NCI-H128 (cell line): ENCODE data around the gene MRGPRX2.

Experiments
- DNase-seq: peaks from one replicate; lab custom pipeline; 2025; ENCODE audit not compliant: unreplicated experiment; lab: John Stamatoyannopoulos, UW

The MRGPRX2 gene

DNA sequence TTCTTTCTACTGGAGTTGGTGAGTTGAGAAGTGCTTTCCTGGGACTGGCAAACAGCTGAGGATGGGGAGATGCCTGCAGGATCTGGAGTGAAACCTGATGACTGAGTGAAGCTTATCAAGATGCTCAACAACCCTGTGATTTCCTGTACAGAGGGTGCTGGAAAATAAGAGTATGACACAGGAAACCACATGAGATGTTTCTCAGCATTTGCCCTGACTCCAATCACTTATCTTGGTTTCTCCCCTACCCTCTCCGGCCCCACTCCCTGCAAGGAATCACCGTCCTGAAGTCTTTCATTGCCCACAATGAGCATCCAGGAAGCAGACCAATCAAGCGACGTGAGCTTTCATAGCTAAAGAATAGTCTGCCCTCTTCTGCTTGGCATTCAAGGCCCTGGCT is at the start of gene MRGPRX2:
Gene MRGPRX2, minus strand, starts transcription at position 89 of the 400 bp plus-strand sequence. CDS start 4,315 bp downstream, outside the sequence.
- no peak for DNase-seq

- DNase-seq: no peak
Observed at GRCh38 chr11:19110295-19110694, 49.8 kb upstream of the MRGPRX2 start.

GRCh38 chr11:19107125-19107524 is 46.6 kb upstream of the MRGPRX2 start:
- DNase-seq: no peak

DNA sequence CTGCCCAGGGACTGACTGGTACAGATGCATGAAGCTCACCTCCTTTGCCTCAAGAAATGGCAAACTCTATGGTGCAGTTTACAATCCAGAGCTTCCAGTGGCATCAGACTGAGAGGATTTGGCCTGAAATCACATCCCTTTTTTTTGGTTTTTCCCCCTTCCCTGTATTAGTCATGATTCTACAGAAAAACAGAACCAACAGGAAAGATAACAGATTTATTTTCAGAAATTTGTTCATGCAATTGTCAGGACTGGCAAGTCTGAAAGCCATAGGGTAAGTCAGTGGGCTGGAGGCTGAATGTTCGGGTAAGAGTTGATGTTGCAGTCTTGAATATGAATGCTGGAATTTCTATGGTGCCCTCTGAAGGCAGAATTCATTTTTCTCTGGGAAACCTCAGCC is 44.5 kb upstream of the MRGPRX2 start:
- no peak for DNase-seq

DNA sequence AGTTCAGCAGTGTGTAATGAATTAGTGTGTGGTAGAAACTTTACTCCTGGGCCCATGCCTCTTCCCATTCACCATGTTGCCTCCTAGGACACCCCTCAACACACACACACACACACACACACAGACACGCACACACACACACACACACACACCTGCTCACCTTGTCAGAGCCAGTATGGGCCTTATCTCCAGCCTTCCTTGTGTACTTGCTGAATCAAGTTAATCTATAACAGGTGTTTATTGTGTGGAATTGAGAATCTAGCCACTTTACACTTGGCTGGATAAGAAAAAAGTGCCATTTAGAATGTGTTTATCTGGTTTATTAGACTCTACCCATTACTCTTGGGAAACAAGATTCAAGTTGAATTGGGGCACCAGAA is 42.0 kb upstream of the MRGPRX2 start:
- no peak for DNase-seq

GRCh38 chr11:19101796-19102520 is 41.4 kb upstream of the MRGPRX2 start:
- no peak for DNase-seq

- no peak for DNase-seq
Observed at GRCh38 chr11:19100885-19101284, 40.4 kb upstream of the MRGPRX2 start.

- DNase-seq: no peak
Observed at GRCh38 chr11:19099093-19099492, 38.6 kb upstream of the MRGPRX2 start.

DNA sequence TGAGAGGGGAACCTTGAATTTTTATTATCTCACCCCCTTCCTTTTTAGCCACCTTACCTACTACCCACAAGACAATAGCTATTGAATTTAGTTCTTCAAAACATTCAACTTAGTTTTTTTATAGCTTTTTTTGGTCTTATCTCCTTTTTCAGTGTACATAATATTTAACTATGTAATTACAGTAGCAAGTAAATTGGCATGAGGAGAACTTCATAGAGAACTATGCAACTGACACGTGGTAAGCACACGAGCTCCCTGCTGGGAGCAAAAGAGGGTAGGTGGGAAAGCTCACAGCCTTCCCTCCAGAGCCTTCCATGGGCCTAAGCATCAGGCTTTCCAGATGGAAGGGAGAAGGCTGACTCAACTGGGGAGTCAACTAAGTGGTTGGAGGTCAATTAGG is 34.3 kb upstream of the MRGPRX2 start:
- no peak for DNase-seq

DNA sequence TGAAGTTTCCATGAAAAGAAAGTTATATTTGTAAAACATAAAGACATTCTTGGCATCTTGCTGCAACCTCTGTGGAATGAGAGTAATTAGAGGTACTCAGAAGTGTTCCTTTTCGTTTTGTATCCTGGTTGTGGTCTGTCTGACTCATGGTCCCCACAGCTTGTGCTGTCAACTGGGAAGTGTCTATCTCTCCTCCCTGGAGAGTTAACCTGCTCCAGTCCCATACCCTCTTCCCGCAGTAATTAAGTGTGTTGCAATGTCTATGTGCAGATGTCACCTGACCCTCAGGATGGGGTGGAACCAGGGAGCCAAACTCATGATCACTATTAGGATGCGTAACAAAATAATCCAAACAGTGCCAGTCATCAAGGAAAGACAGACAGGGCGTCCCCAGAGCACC is 33.5 kb upstream of the MRGPRX2 start:
- DNase-seq: no peak

- DNase-seq: no peak
Observed at GRCh38 chr11:19092850-19093249, 32.3 kb upstream of the MRGPRX2 start.

GRCh38 chr11:19092342-19092741 is 31.8 kb upstream of the MRGPRX2 start:
- DNase-seq: no peak

GRCh38 chr11:19091366-19091765 is 30.8 kb upstream of the MRGPRX2 start:
- DNase-seq: no peak

GRCh38 chr11:19089421-19089820 is 28.9 kb upstream of the MRGPRX2 start:
- DNase-seq: no peak

DNA sequence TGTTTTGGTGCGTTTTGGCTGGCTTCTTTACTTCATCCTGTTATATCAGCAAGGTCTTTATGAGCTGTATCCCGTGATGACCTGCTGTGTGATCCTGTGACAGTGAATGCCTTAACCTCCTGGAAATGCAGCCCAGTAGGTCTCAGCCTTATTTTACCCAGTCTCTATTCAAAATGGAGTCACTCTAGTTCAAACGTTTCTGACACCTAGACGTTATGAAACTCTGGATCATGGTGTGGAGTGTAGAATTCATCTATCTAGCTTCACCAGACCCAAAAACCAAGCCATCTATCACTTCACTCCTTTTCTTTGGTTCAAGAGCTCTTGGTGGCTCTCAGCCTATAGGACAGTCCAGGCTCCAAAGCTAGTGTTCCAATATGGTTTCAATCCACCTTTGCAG is 28.3 kb upstream of the MRGPRX2 start:
- no peak for DNase-seq

DNA sequence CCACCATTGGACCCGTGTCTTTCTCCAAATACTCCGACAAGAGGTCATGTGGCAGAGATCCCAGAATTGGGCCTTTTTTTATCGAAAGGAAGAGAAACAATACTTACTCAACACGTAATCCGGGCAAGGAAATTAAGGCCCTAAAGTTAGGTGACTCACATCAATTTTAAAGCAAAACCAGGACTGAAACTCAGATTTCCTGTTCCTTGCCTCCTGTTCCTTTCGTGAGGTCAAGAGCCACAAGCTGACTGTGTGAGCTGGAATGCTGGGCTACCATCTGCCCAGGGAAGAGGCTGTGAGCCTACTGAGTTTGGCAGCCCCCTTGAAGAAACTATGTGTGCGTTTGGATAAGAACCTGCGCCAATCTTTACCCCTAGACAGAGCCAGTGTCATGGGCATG is 27.1 kb upstream of the MRGPRX2 start:
- no peak for DNase-seq

DNA sequence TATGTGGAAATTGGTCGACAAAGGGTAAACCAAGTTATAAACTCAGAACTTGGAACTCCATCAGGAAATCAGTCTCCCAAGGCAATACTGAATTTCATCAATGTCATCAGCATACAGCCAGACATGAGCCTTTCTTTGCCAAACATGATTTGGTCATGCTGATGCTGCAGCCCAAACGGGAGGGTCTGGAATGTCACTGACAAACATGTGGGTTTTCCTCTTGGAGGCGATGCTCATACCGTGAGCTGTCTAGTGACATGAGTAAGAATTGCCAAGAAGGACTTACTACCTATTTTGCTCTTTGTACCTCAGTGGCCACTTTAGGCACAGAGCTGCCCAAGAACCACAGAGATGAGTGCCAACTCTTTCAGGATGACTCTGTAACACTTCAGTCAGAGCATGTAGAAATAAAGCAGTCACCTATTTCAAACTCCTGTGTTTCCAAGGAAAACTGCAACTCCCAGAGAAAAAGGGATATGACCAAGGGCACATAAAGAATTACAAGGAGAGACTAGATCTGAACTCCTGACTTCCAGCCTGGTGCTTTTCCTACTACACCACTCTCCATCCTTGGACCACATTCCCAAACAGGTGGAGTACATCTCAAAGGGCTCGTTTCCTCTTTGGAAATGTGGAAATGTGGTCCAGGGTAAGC is 24.3 kb upstream of the MRGPRX2 start:
- DNase-seq: no peak

GRCh38 chr11:19083166-19083565 is 22.6 kb upstream of the MRGPRX2 start:
- no peak for DNase-seq

DNA sequence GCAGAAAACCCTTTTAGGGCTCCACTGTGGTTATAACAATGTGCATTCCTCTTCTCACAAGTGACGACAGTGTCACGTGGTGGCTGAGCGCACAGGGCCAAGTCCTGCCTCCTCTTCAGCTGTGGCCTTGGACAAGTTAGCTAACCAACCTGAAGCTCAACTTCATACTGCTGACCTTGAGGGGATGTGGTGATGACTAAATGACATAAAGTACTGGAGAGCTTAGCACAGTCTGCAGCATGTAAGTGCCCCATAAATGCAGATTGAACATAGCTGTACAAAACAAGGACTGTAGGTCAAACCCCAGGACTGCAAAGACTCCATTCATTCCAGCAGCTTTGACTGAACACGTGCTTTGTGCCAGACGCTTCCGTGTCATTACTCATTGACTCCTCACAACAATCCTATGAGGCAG is 20.1 kb upstream of the MRGPRX2 start:
- DNase-seq: no peak

- no peak for DNase-seq
Observed at GRCh38 chr11:19079643-19080440, 19.3 kb upstream of the MRGPRX2 start.

GRCh38 chr11:19077965-19078364 is 17.4 kb upstream of the MRGPRX2 start:
- DNase-seq: no peak
